MCF 10A (cell line): Measurements from ENCODE around the gene SLC6A17. TPM values are rescaled to one million over a fixed set of nuclear protein-coding genes. Genes with fewer than 3 reads are reported as not detected.

ENCODE experiments used
- BruUV-seq: library from RNA; stranded (reverse); fragments of 400-500 nt; replicated peaks from 2 replicates; lab custom pipeline; 2021; lab: Mats Ljungman, UMichigan
- CTCF ChIA-PET: fragments of 300-600 bp; sonication (Branson Sonifier 250); formaldehyde crosslinking; extraction: SDS; loops from one replicate; lab custom pipeline; 2021; ENCODE audit warnings: antibody characterized with exemption, inconsistent platforms; lab: Yijun Ruan, JAX
- POLR2A ChIA-PET: fragments of 300-600, 350-650 bp; sonication (Branson Sonifier 250); formaldehyde crosslinking; extraction: SDS; loops from one replicate; lab custom pipeline; 2020; ENCODE audit warnings: antibody characterized with exemption, inconsistent platforms; lab: Yijun Ruan, JAX
- DNase-seq: peaks from one replicate; pipeline ENCODE4 v3.0.0-alpha.2; 2018; ENCODE audit not compliant: unreplicated experiment
- H3K27ac Mint-ChIP-seq: one replicate; pipeline ENCODE4 v1.8.0; 2022; ENCODE audit warnings: mild to moderate bottlenecking, low read depth, mixed read lengths; ENCODE audit not compliant: unreplicated experiment
- H3K27me3 Mint-ChIP-seq: one replicate; pipeline ENCODE4 v1.8.0; 2022; ENCODE audit warnings: mixed read lengths; ENCODE audit not compliant: insufficient read depth, unreplicated experiment
- H3K36me3 Mint-ChIP-seq: one replicate; pipeline ENCODE4 v1.8.0; 2022; ENCODE audit warnings: mild to moderate bottlenecking, moderate library complexity, mixed read lengths; ENCODE audit not compliant: insufficient read depth, unreplicated experiment
- H3K4me1 Mint-ChIP-seq: one replicate; pipeline ENCODE4 v1.8.0; 2022; ENCODE audit warnings: mixed read lengths; ENCODE audit not compliant: insufficient read depth, unreplicated experiment
- H3K4me3 Mint-ChIP-seq: one replicate; pipeline ENCODE4 v1.8.0; 2022; ENCODE audit warnings: mild to moderate bottlenecking, moderate library complexity, mixed read lengths; ENCODE audit not compliant: unreplicated experiment
- H3K9me3 Mint-ChIP-seq: one replicate; pipeline ENCODE4 v1.8.0; 2022; ENCODE audit warnings: mixed read lengths; ENCODE audit not compliant: unreplicated experiment
- CTCF ChIP-seq: fragments of 200-600 bp; IDR thresholded peaks from one replicate; pipeline ENCODE4 v1.8.0; 2022; ENCODE audit warnings: antibody characterized with exemption, mild to moderate bottlenecking; ENCODE audit not compliant: unreplicated experiment
- intact Hi-C: fragments of 100-400 bp; cut with micrococcal nuclease; formaldehyde crosslinking; loops from 2 replicates; pipeline ENCODE4 v1.14.1; 2022
- total RNA-seq: library from RNA; stranded (reverse); gene quantifications from 2 replicates; pipeline ENCODE4 v1.2.3, GENCODE V29; 2022

SLC6A17 gene
- total RNA-seq, 1 experiment from 2014 or later = not detected

DNA sequence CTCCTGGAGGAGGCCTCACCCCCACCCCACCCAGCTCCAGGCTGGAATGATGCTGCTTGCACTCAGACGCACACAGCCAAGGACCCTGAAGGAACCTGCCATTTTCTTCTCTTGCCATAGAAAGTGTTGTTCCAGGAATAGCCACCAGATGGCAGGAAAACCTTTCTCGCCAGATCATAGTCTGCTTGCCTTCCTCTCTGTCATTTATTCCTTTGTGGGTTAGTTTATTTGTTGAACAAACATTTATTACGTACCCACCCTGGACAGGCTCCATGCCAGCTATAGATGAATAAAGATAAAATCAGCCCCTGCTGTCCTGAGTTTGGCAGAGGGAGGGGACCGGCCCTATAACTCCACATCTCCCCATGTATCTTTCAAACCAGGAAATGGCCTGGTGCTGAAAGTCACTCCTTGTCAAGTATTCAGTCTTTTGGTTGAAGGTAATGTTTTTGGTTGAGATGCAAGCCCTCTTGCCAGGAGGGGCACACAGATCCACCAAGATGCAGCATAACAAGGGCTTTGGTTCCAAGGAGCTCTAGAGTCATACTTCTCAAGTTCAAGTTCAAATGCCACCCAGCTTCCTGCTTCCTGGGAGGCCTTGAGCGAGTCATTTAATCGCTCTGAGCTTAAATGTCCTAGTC, 52.8 kb downstream of the SLC6A17 start:
- intact Hi-C loops = loop anchor here (1.0 to 10.0 kb wide), 6 partner anchors 109 to 412 kb away; no protein-coding TSS in a partner anchor
- ChIA-PET CTCF (interaction anchor here (0.6 to 19.1 kb wide), 61 partner anchors 9 to 524 kb away, joined by 3 to 1128 read pairs (median 4); partner anchors contain the start of genes LAMTOR5 and RBM15), POLR2A (interaction anchor here (0.6 to 2.3 kb wide), 5 partner anchors 17 to 247 kb away, joined by 3 to 10 read pairs (median 4); partner anchors contain the start of gene RBM15)
- Mint-ChIP-seq H3K9me3 (no peaks in the 10 kb centered on the region), H3K27me3 (no peaks in the 10 kb centered on the region), H3K4me1 (no peaks in the 10 kb centered on the region), H3K4me3 (no peak overlapping the region), H3K27ac (no peak overlapping the region), H3K36me3 (no peaks in the 10 kb centered on the region)
- peak; percentile 71 for DNase-seq
- peak; percentile 67 for TF ChIP-seq CTCF
- no TSS peak for BruUV-seq

DNA sequence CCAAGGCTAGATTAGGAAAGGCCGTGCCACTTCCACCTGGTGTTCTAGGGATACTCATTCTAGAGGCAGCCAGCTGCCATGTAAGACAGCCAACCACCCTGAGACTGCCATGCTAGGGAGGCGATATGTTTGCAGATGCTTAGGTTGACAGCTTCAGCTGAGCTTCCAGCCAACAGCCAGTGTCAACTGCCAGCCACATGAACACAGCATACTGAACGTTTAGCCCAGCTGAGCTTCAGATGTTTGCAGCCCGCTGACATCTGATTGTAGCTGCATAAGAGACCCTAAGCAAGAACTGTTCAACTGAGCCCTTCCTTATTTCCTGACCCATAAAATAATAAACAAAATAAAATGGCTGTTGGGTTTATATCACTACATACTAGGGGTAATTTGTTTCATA, 54.9 kb downstream of the SLC6A17 start:
- Mint-ChIP-seq H3K4me1 (no peaks in the 10 kb centered on the region), H3K9me3 (no peaks in the 10 kb centered on the region), H3K27me3 (no peaks in the 10 kb centered on the region), H3K36me3 (no peaks in the 10 kb centered on the region), H3K27ac (no peak overlapping the region), H3K4me3 (no peak overlapping the region)
- BruUV-seq = no TSS peak
- CTCF ChIA-PET = interaction anchor here (0.5 to 19.1 kb wide), 10 partner anchors 21 to 419 kb away, joined by 3 to 1128 read pairs (median 9); partner anchors contain the start of genes LAMTOR5 and RBM15
- POLR2A ChIA-PET = no interaction called here
- DNase-seq = no peak
- no peak for TF ChIP-seq CTCF
- intact Hi-C loops = loop anchor here (10.0 kb wide), 1 partner anchor 410 kb away; no protein-coding TSS in a partner anchor

GRCh38 chr1:110205591-110206155, 55.4 kb downstream of the SLC6A17 start:
- DNase-seq = no peak
- no peaks in the 10 kb centered on the region for H3K27me3 Mint-ChIP-seq
- H3K27ac Mint-ChIP-seq = no peak overlapping the region
- CTCF ChIA-PET = interaction anchor here (0.6 to 19.1 kb wide), 15 partner anchors 9 to 292 kb away, joined by 3 to 1128 read pairs (median 14); partner anchors contain the start of gene RBM15
- no peaks in the 10 kb centered on the region for H3K4me1 Mint-ChIP-seq
- POLR2A ChIA-PET = interaction anchor here (4.4 kb wide), 1 partner anchor 108 kb away, joined by 33 read pairs; no protein-coding TSS in a partner anchor
- no TSS peak for BruUV-seq
- no peaks in the 10 kb centered on the region for H3K9me3 Mint-ChIP-seq
- no peak overlapping the region for H3K4me3 Mint-ChIP-seq
- no peaks in the 10 kb centered on the region for H3K36me3 Mint-ChIP-seq
- TF ChIP-seq CTCF = no peak
- intact Hi-C loops = loop anchor here (10.0 kb wide), 1 partner anchor 409 kb away; no protein-coding TSS in a partner anchor
